Spinal cord (tissue), 10 donors: Measurements from ENCODE around the gene UST. TPM values are rescaled to one million over a fixed set of nuclear protein-coding genes. Genes with fewer than 3 reads are reported as not detected.

ENCODE experiments used
- DNase-seq, 6 donors: peaks; one replicate each; pipeline versions ENCODE4 v3.0.0 to v3.0.0-alpha.2; 2013 to 2015; ENCODE audit warnings: low spot score in 6 of 6, low read depth in 4 of 6
- H3K27ac ChIP-seq: one replicate; pipeline ENCODE4 v1.5.1; 2013; ENCODE audit warnings: low read depth, low read length, control low read depth
- H3K27me3 ChIP-seq: one replicate; pipeline ENCODE4 v1.6.1; 2013; ENCODE audit warnings: low read length; ENCODE audit not compliant: control insufficient read depth, insufficient read depth
- H3K36me3 ChIP-seq: one replicate; pipeline ENCODE4 v1.6.1; 2013; ENCODE audit warnings: low read length; ENCODE audit not compliant: control insufficient read depth, insufficient read depth
- H3K4me1 ChIP-seq: one replicate; pipeline ENCODE4 v1.6.1; 2013; ENCODE audit warnings: low read length; ENCODE audit not compliant: control insufficient read depth, insufficient read depth
- H3K4me3 ChIP-seq: one replicate; pipeline ENCODE4 v1.5.1; 2013; ENCODE audit warnings: low read depth, low read length, control low read depth
- H3K9me3 ChIP-seq: one replicate; pipeline ENCODE4 v1.6.1; 2013; ENCODE audit warnings: low read length; ENCODE audit not compliant: control insufficient read depth, insufficient read depth
- WGBS: methylation state at CpG from one replicate; pipeline ENCODE4 v1.1.5; 2013; ENCODE audit warnings: missing lambda C conversion rate; ENCODE audit not compliant: insufficient coverage; 5-methylcytosine and 5-hydroxymethylcytosine counted together
- polyA plus RNA-seq, 2 donors: library from polyadenylated mRNA; unstranded; fragments of 120-200 nt; gene quantifications; one replicate each; pipeline ENCODE4 v1.2.1, GENCODE V29; 2013; ENCODE audit not compliant: insufficient read length in 2 of 2
- total RNA-seq, 2 donors: library from RNA; depleted of rRNA in 1 of 2; stranded (reverse); fragments of 120-200 nt in 1 of 2; fragments of >200 nt in 1 of 2; gene quantifications; one replicate each; pipeline versions ENCODE4 v1.2.3 to v1.2.4, GENCODE V29; 2013 to 2014
- donor health status: healthy.

UST gene
- total and polyA plus RNA-seq, 4 donors = 21.5 to 28.9 (median 23.5) TPM

GRCh38 chr6:149052350-149053106 is 305.7 kb downstream of the UST start:
- 96% methylated on average over 3 of the region's 6 CpGs for whole genome bisulfite sequencing
- H3K9me3 ChIP-seq = no peaks in the 10 kb centered on the region
- H3K4me1 ChIP-seq = no peaks in the 10 kb centered on the region
- no peak for DNase-seq
- no peaks in the 10 kb centered on the region for H3K27me3 ChIP-seq
- no peak overlapping the region for H3K4me3 ChIP-seq
- no peak overlapping the region for H3K27ac ChIP-seq
- no peaks in the 10 kb centered on the region for H3K36me3 ChIP-seq

GRCh38 chr6:149053848-149054558 is 307.2 kb downstream of the UST start:
- H3K4me1 ChIP-seq = no peaks in the 10 kb centered on the region
- no peaks in the 10 kb centered on the region for H3K9me3 ChIP-seq
- no CpG with 5 or more reads among the region's 4 CpGs for WGBS
- H3K4me3 ChIP-seq = no peak overlapping the region
- H3K27me3 ChIP-seq = no peaks in the 10 kb centered on the region
- H3K36me3 ChIP-seq = no peaks in the 10 kb centered on the region
- DNase-seq = no peak
- no peak overlapping the region for H3K27ac ChIP-seq

DNA sequence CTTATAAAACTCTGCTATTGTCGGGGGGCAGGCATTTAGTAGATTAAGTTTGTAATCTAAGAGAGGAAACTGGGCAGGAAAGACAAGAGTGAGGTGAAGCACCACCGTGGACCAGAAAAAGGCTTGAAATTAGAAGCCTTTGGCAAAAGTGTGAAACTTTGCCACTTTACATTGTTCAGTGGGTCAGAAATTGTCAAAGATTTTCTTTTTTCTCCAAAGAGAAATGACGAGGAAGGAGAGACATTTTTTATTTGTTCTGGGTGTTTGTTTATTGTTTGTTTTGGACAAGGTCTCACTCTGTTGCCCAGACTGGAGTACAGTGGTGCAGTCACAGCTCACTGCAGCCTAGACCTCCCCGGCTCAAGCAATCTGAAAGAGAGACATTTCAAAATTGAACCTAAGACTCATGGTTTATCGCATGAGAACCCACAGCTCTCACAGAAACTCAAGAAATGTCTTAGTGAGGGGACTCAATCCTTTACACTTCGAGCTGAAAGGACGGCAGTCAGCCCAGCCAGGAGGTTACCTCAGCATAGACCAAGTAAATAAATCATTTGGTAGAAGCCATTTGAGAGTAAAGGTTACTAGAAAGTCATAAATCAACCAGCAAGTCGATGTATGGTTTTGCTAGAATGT is 307.8 kb downstream of the UST start:
- Histone ChIP-seq H3K27ac (no peak overlapping the region), H3K36me3 (no peaks in the 10 kb centered on the region), H3K9me3 (no peaks in the 10 kb centered on the region), H3K4me3 (no peak overlapping the region), H3K27me3 (no peaks in the 10 kb centered on the region), H3K4me1 (no peaks in the 10 kb centered on the region)
- WGBS = 89% methylated on average over 3 of the region's 8 CpGs
- no peak for DNase-seq

DNA sequence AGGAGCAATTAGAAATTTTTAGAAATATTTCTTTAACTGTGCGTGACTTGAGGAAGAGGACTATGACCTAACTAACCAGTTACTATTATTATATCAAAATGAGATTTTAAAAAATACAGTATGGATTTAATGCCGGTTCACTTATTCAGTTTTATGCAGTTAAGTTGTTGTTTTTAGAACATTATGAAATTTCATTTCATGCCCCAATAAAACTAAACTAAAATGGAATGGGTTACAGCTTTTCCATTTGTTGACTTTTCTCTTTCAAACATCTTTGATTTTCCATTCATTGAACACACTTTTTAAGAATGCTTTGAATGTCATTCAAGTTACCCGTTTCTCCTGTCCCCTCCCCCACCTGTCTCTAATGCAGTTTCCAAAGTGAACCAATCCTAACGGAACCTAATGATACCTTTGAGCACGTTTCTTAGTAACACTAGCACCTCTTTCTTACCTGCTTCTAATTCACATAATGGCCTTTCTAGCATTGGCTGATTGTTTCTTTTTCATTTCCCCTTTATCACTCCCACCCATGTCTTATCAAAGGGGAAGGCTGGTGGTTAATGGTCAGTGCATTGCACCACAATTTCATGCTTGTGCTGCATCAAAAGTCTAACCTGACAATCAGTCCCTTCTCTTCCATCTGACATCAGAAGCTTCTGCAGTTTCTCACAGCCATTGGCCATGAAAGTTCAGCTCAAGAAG is 308.5 kb downstream of the UST start:
- 54% methylated on average over 1 of the region's 5 CpGs for WGBS
- Histone ChIP-seq H3K36me3 (no peaks in the 10 kb centered on the region), H3K4me3 (no peak overlapping the region), H3K4me1 (peaks cover 2% of the 10 kb centered on the region), H3K27me3 (no peaks in the 10 kb centered on the region), H3K27ac (no peak overlapping the region), H3K9me3 (no peaks in the 10 kb centered on the region)
- DNase-seq = no peak

DNA sequence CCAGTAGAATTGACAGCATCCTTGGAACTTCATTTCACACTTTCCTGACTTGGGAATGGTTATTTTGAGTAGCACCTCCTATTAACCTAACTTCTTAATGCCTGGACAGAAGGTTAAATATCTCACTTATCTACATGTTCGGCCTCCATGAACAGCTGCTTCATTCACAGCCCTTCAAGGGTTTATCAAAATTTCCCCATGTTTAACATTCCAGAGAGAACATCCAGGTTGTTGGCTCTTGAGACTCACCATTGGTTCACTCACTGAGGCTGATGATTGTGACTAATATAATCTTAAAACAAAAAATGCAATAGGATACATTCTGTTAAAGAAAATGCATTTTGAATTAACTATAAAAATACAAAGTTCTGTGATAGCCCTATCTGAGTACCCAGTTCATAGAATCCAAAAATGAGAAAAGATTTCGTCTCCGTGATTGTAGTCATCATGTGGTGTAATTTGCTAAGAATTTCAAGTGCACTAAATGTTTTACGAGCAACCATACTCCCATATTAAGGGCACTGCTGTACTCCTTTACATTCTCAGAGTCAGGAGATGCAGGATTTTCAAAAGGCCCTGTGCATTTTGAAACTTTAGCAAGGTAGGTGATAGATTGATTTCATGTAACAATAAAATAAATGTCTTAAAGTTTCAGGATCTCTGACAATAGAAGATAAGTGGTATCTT is 310.1 kb downstream of the UST start:
- H3K4me1 ChIP-seq = peaks cover 9% of the 10 kb centered on the region
- H3K36me3 ChIP-seq = no peaks in the 10 kb centered on the region
- WGBS = no CpG with 5 or more reads among the region's 4 CpGs
- no peak overlapping the region for H3K4me3 ChIP-seq
- no peak for DNase-seq
- H3K27ac ChIP-seq = no peak overlapping the region
- no peaks in the 10 kb centered on the region for H3K27me3 ChIP-seq
- no peaks in the 10 kb centered on the region for H3K9me3 ChIP-seq

- H3K4me3 ChIP-seq = no peak overlapping the region
- WGBS = no CpG with 5 or more reads among the region's 1 CpG
- no peak for DNase-seq
Measured at GRCh38 chr6:149057464-149057840, 310.6 kb downstream of the UST start.

GRCh38 chr6:149059557-149059956 is 312.7 kb downstream of the UST start:
- H3K36me3 ChIP-seq = no peaks in the 10 kb centered on the region
- no peak overlapping the region for H3K27ac ChIP-seq
- H3K4me3 ChIP-seq = no peak overlapping the region
- no peak for DNase-seq
- H3K9me3 ChIP-seq = no peaks in the 10 kb centered on the region
- H3K27me3 ChIP-seq = no peaks in the 10 kb centered on the region
- 65% methylated on average over 6 of the region's 7 CpGs for WGBS
- H3K4me1 ChIP-seq = peaks cover 10% of the 10 kb centered on the region

More at GRCh38 chr6:149057464-149057840, 310.6 kb downstream of the UST start:
- no peak overlapping the region for H3K27ac ChIP-seq
- no peaks in the 10 kb centered on the region for H3K9me3 ChIP-seq
- peaks cover 9% of the 10 kb centered on the region for H3K4me1 ChIP-seq
- H3K27me3 ChIP-seq = no peaks in the 10 kb centered on the region
- no peaks in the 10 kb centered on the region for H3K36me3 ChIP-seq

DNA sequence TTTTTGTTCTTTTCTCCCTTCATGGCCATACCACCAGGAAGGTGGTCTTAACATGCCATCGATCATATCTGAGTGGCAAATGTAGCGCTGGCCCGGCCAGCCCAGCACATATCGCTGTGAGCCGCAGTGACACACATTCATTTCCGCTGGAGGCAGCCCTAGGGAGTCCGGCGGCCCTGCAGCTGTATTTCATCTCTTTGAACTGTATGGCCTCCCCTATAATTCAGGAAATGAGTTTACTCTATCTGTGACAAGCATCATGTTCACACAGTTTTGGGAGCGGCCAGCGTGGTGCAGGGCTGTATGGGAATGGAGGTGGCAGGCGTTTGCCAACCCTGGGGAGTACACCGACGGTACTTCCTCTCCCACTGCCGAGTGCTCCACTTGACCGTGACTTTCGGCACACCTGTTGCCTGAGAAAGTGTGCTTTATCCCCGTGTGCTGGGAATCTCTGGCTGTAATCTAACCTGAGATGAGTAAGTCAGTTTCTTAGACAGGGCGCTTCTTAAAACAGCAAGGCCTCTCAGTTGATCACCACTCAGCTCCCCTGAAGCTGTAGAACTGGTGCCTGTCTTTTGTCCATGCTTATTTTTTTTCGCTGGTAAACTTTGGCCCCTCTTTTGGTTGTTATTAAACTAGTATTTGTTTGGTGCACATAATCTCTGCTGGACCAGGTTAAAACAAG is 313.6 kb downstream of the UST start:
- H3K4me3 ChIP-seq = no peak overlapping the region
- no peaks in the 10 kb centered on the region for H3K36me3 ChIP-seq
- H3K27ac ChIP-seq = no peak overlapping the region
- 79% methylated on average over 15 of the region's 19 CpGs for WGBS
- peaks cover 13% of the 10 kb centered on the region for H3K4me1 ChIP-seq
- no peaks in the 10 kb centered on the region for H3K27me3 ChIP-seq
- DNase-seq = no peak
- H3K9me3 ChIP-seq = no peaks in the 10 kb centered on the region
